Breast epithelium (tissue), 4 donors: ENCODE results near the gene JPH2. TPM values are rescaled to one million over a fixed set of nuclear protein-coding genes. Genes with fewer than 3 reads are reported as not detected.

Source experiments
- DNase-seq, 2 donors: peaks; one replicate each; pipeline ENCODE4 v3.0.0-alpha.2; 2019; ENCODE audit warnings: low spot score in 2 of 2
- H3K27ac ChIP-seq, 2 donors: fragments of 200-600 bp; sonication (generic) in 1 of 2; one replicate each; pipeline ENCODE4 v1.5.1; 2016 to 2019; ENCODE audit warnings: mild to moderate bottlenecking in 1 of 2
- H3K27me3 ChIP-seq, 2 donors: fragments of 200-600 bp; sonication (generic) in 1 of 2; one replicate each; pipeline versions ENCODE4 v1.5.1 to v1.6.0; 2017 to 2019; ENCODE audit warnings: control low read depth in 1 of 2, mild to moderate bottlenecking in 1 of 2
- H3K36me3 ChIP-seq: fragments of 200-600 bp; one replicate; pipeline ENCODE4 v1.5.1; 2019
- H3K4me1 ChIP-seq, 2 donors: fragments of 200-600 bp; sonication (generic); one replicate each; pipeline ENCODE4 v1.5.1; 2016 to 2019; ENCODE audit warnings: control low read depth in 1 of 2
- H3K4me3 ChIP-seq, 3 donors: fragments of 200-600 bp; sonication (generic); 1 replicate in 2 of 3; 2 replicates in 1 of 3; pipeline ENCODE4 v1.5.1; 2016 to 2019; ENCODE audit warnings: mild to moderate bottlenecking in 3 of 3, moderate library complexity in 2 of 3
- H3K9me3 ChIP-seq, 2 donors: fragments of 200-600 bp; sonication (generic) in 1 of 2; one replicate each; pipeline ENCODE4 v1.5.1; 2016 to 2019; ENCODE audit warnings: control low read depth in 1 of 2
- POLR2A ChIP-seq: fragments of 450-650 bp; IDR thresholded peaks from one replicate; pipeline ENCODE4 v1.6.1; 2016; ENCODE audit warnings: antibody characterized with exemption, mild to moderate bottlenecking, moderate library complexity
- POLR2AphosphoS5 ChIP-seq, 3 donors: sonication (generic); formaldehyde crosslinking; IDR thresholded peaks; one replicate each; pipeline ENCODE4 v1.6.1; 2017; ENCODE audit warnings: antibody characterized with exemption in 3 of 3
- intact Hi-C: fragments of 100-400 bp; cut with DNase I; formaldehyde crosslinking; loops from one replicate; pipeline ENCODE4 v1.15.1; 2023; ENCODE audit warnings: low total_unique reads
- total RNA-seq, 3 donors: library from RNA; depleted of rRNA; stranded (reverse); fragments of >200 nt; gene quantifications; one replicate each; pipeline ENCODE4 v1.1.0, GENCODE V29; 2016
- TF ChIP-seq, protein P1 (sequence below), 3 donors: fragments of 450-650 bp; IDR thresholded peaks; one replicate each; pipeline ENCODE4 v1.5.1; 2016 to 2017; ENCODE audit warnings: antibody characterized with exemption in 3 of 3, mild to moderate bottlenecking in 3 of 3, moderate library complexity in 3 of 3

Gene JPH2
- total RNA-seq, 3 donors from 2014 or later, result 9.3 to 16.4 (median 16.2) TPM

DNA sequence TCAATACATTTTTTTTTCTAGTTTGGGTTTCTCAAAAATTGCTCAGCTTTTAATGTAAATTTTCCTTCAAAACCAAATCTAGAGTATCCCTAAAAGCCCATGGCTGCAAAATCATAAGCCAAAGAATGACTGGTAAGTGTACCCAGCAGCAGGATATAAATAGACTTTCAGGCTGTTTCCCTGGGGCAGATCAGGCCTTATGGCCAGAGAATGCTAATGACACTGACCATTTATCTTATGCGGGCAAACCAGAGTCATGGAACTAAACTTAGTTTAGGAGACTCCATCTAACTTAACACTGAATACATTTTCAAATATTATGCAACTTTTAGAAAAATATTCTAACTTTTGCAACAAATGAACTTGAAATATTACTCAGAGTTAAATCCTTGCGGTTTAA, 16.2 kb upstream of the JPH2 start:
- H3K36me3 ChIP-seq, result no peaks in the 10 kb centered on the region
- intact Hi-C loops, result no loop called here
- no peaks in the 10 kb centered on the region for H3K27me3 ChIP-seq
- H3K4me3 ChIP-seq, result no peak overlapping the region
- peak overlapping the region in 1 of 2 donors; percentile 63 for H3K27ac ChIP-seq
- DNase-seq, result no peak
- H3K9me3 ChIP-seq, result no peaks in the 10 kb centered on the region
- no peak for TF ChIP-seq POLR2A
- TF ChIP-seq, protein P1, sequence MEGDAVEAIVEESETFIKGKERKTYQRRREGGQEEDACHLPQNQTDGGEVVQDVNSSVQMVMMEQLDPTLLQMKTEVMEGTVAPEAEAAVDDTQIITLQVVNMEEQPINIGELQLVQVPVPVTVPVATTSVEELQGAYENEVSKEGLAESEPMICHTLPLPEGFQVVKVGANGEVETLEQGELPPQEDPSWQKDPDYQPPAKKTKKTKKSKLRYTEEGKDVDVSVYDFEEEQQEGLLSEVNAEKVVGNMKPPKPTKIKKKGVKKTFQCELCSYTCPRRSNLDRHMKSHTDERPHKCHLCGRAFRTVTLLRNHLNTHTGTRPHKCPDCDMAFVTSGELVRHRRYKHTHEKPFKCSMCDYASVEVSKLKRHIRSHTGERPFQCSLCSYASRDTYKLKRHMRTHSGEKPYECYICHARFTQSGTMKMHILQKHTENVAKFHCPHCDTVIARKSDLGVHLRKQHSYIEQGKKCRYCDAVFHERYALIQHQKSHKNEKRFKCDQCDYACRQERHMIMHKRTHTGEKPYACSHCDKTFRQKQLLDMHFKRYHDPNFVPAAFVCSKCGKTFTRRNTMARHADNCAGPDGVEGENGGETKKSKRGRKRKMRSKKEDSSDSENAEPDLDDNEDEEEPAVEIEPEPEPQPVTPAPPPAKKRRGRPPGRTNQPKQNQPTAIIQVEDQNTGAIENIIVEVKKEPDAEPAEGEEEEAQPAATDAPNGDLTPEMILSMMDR (IDR thresholded peaks at IDR 0.05), result no peak
- no peak for TF ChIP-seq POLR2AphosphoS5 (IDR thresholded peaks at IDR 0.05)
- H3K4me1 ChIP-seq, result peaks cover 0 to 12% of the 10 kb centered on the region in 2 donors

DNA sequence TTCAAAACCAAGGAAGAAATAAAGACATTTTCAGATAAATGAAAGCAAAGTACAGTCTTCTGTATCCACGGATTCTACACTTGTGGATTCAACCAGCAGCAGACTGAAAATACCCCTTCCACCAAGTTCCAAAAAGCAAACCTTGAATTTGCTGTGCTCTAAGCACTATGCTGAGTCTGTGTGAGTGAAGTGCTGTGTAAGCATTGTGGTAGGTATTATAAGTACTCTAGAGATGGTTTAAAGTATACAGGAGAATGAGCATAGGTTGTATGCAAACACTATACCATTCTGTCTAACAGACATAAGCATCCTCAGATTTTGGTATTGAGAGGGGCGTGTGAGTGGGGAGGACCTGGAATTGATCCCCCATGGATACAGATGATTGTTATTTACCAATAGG, 14.0 kb upstream of the JPH2 start:
- Histone ChIP-seq H3K4me3 (no peak overlapping the region), H3K36me3 (no peaks in the 10 kb centered on the region), H3K9me3 (no peaks in the 10 kb centered on the region), H3K4me1 (peaks cover 0 to 12% of the 10 kb centered on the region in 2 donors), H3K27me3 (no peaks in the 10 kb centered on the region), H3K27ac (no peak overlapping the region)
- intact Hi-C loops, result no loop called here
- DNase-seq, result no peak
- TF ChIP-seq, protein P1 (IDR thresholded peaks at IDR 0.05), result no peak
- no peak for TF ChIP-seq POLR2AphosphoS5 (IDR thresholded peaks at IDR 0.05)
- TF ChIP-seq POLR2A, result no peak

DNA sequence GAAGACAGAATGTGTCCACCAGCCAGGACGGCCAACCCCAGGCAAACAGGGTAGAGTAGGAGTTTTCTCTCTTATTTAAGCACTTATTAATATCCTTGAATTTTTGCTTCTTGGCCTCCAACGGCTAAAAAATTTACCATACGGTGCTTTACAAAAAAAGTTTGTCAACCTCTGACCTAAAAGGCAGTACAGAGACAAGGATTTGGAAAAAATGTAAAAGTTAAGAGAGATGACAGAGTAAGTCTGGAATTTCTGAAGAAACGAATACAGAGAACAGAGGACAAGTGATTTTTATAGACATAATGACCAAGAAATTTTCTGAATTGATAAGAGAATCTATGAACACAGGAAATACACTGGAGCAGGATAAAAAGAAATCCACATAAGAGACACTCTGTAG, 13.4 kb upstream of the JPH2 start:
- intact Hi-C loops, result no loop called here
- Histone ChIP-seq H3K36me3 (no peaks in the 10 kb centered on the region), H3K27ac (no peak overlapping the region)

DNA sequence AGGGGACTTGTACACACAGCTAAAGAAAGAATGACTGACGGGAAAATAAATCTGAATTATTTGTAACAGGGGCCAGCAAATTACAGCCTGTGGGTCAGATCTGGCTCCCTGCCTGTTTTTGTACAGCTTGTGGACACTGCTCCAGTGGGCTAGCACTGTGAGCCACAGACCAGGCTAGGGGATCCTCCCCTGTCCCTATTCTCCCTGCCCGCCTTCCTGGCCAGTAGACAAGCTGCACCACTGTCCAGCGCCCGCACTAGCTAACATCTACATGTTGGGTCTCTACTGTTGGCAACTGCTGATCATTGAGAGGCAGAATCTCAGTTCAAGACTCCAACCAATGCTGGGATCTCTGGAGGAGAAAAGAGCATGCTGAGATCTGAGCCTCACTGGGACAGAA, 12.9 kb upstream of the JPH2 start:
- Histone ChIP-seq H3K27ac (no peak overlapping the region), H3K36me3 (no peaks in the 10 kb centered on the region)

More for the DNA sequence above, 13.4 kb upstream of the JPH2 start:
- Histone ChIP-seq H3K4me1 (peaks cover 0 to 12% of the 10 kb centered on the region in 2 donors), H3K4me3 (no peak overlapping the region), H3K27me3 (no peaks in the 10 kb centered on the region), H3K9me3 (no peaks in the 10 kb centered on the region)
- no peak for DNase-seq
- TF ChIP-seq, protein P1 (IDR thresholded peaks at IDR 0.05), result no peak
- TF ChIP-seq POLR2A (no peak), POLR2AphosphoS5 (IDR thresholded peaks at IDR 0.05) (no peak)

DNA sequence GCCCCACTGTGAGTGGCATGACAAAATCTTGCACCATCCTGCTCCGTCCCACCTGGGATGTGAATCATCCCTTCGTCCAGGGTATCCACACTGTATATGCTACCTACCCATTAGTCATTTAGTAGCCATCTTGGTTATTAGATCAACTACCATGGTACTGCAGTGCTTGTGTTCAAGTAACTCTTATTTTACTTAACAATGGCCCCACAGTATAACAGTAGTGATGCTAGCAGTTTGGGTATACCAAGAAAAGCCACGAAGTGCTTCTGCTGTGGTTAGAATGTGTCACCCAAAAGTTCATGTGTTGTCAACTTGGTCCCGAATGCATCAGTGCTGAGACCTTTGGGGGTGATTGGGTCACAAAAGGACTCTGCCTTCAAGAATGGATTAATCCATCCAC, 11.9 kb upstream of the JPH2 start:
- peaks cover 0 to 5% of the 10 kb centered on the region in 2 donors for H3K4me1 ChIP-seq
- no peaks in the 10 kb centered on the region for H3K9me3 ChIP-seq
- no peak overlapping the region for H3K4me3 ChIP-seq
- no peak for DNase-seq
- no peaks in the 10 kb centered on the region for H3K36me3 ChIP-seq
- no peak for TF ChIP-seq POLR2AphosphoS5 (IDR thresholded peaks at IDR 0.05)
- TF ChIP-seq, protein P1 (IDR thresholded peaks at IDR 0.05), result no peak
- no peak for TF ChIP-seq POLR2A
- no peaks in the 10 kb centered on the region for H3K27me3 ChIP-seq
- intact Hi-C loops, result no loop called here
- H3K27ac ChIP-seq, result no peak overlapping the region

More for the DNA sequence above, 12.9 kb upstream of the JPH2 start:
- Histone ChIP-seq H3K4me1 (peaks cover 0 to 11% of the 10 kb centered on the region in 2 donors), H3K4me3 (no peak overlapping the region), H3K9me3 (no peaks in the 10 kb centered on the region), H3K27me3 (no peaks in the 10 kb centered on the region)
- intact Hi-C loops, result no loop called here
- no peak for DNase-seq
- TF ChIP-seq POLR2AphosphoS5 (IDR thresholded peaks at IDR 0.05), result no peak

DNA sequence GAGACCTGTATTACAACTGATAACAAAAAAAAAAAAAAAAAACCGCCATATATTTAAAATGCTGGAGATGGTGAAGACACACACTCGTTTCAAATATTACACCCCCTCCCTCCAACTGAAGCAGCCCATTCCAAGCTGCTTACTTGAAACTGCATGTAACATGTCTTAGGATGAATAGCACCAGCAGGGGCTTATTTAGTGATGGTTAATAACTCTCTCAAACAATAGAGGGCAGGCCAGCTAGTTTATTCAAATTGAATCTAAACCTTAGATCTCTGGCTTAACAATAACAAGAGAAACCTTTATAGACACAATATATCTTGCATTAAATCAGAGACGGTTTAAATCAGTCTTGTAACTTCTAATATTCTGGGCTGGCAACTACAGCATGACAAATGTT, 9.3 kb upstream of the JPH2 start:
- no peak for TF ChIP-seq POLR2A
- TF ChIP-seq, protein P1 (IDR thresholded peaks at IDR 0.05), result no peak
- TF ChIP-seq POLR2AphosphoS5 (IDR thresholded peaks at IDR 0.05), result no peak
- Histone ChIP-seq H3K27me3 (no peaks in the 10 kb centered on the region), H3K4me3 (no peak overlapping the region), H3K36me3 (no peaks in the 10 kb centered on the region), H3K4me1 (no peaks in the 10 kb centered on the region), H3K27ac (no peak overlapping the region), H3K9me3 (no peaks in the 10 kb centered on the region)
- intact Hi-C loops, result no loop called here
- DNase-seq, result no peak
